ENCODE measurements around the gene B3GAT1. TPM values are rescaled to one million over a fixed set of nuclear protein-coding genes. Genes with fewer than 3 reads are reported as not detected.
A peak's percentile ranks its signal among the peaks of the same experiment; 100 is the strongest.
"Not testable (repeated sequence)": the region's sequence is repeated elsewhere in the genome, so short reads cannot be mapped to it uniquely, and the experiment has no call there.

The B3GAT1 gene
- under 1 TPM; 0.26 to 0.93 (median 0.36) TPM for total RNA-seq

DNA sequence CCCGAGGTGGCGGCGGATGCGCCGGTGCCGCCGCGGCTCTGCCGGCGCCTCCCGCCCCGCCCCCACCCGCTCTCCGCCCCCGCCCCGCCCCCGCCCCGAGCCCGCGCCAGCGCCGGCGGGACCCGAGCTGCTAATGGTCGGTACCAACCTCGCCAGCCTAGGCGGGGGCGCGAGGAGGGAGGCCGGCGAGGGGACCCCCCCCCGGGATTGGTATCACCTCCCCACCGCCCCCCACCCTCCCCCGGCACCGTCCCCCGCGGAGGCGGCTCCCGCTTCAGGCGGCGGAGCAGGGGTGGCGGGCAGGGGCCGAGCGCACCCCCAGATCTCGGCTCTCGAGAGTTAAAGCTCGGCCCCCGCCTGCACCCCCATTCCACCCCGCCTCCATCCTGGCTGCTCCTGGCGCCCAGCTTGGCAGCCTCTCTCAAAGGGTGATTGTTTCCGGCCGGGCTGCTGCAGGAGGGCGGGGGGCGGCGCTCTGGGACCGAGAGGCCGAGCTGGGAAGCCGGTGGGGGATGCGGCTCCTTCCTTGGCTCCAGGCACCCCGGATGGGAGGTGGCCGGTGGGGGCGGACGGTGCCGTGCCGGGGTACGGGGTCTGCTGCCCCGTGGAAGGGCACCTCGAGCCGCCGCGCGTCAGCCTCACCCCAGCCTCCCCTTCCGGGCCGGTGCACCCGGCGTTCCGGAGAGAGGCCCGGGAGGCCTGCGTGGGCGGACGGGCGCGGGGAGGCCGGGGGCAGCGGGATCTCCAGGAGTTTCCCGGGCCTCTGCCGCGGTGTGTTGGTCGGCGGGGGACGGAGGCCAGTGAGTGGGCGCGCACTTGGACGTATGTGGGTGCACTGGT is at the start of gene B3GAT1:
B3GAT1 (minus strand) TSS at position 40 of the 840 bp plus-strand sequence. CDS start 24,583 bp downstream, outside the sequence.
- Histone ChIP-seq H3K27me3 (peaks cover 89% of the 10 kb centered on the region), H3K36me3 (no peaks in the 10 kb centered on the region), H3K27ac (no peak within 1 kb of the TSS), H3K4me3 (peak within 1 kb of the TSS; percentile 50), H3K9me3 (no peaks in the 10 kb centered on the region), H3K4me1 (peaks cover 17% of the 10 kb centered on the region)
- no peak for DNase-seq (ENCODE audit: low spot score in 2 of 2)
- no peak for TF ChIP-seq POLR2A (IDR thresholded peaks at IDR 0.05)
- no peak for TF ChIP-seq CTCF (IDR thresholded peaks at IDR 0.05)
- TF ChIP-seq POLR2AphosphoS5 (IDR thresholded peaks at IDR 0.05), result no peak
- no peak for TF ChIP-seq EP300 (IDR thresholded peaks at IDR 0.05)
- WGBS, result under 1% methylated on average over 28 of the region's 94 CpGs

DNA sequence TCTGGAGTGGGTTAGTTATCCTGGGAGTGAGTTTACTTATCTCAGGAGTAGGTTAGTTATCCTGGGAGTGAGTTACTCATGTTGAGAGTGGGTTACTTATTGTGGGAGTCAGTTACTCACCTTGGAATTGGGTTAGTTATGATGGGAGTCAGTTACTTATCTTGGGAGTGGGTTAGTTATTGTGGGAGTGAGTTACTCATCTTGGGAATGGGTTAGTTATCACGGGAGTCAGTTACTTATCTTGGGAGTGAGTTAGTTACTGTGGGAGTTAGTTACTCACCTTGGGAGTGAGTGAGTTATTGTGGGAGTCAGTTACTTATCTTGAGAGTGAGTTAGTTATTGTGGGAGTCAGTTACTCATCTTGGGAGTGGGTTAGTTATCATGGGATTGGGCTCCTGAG is 49.6 kb upstream of the B3GAT1 start:
- 69% methylated on average over 1 of the region's 1 CpG for WGBS
- peaks cover 6% of the 10 kb centered on the region for H3K9me3 ChIP-seq
- H3K27me3 ChIP-seq, result peaks cover 30% of the 10 kb centered on the region
- no peak overlapping the region for H3K27ac ChIP-seq
- H3K4me3 ChIP-seq, result no peak overlapping the region
- H3K4me1 ChIP-seq, result peaks cover 4% of the 10 kb centered on the region
- no peaks in the 10 kb centered on the region for H3K36me3 ChIP-seq
- no peak for DNase-seq (ENCODE audit: low spot score in 2 of 2)
- TF ChIP-seq CTCF (IDR thresholded peaks at IDR 0.05), result no peak
- TF ChIP-seq POLR2AphosphoS5 (IDR thresholded peaks at IDR 0.05), result no peak
- TF ChIP-seq EP300 (IDR thresholded peaks at IDR 0.05), result no peak
- TF ChIP-seq POLR2A (IDR thresholded peaks at IDR 0.05), result no peak

DNA sequence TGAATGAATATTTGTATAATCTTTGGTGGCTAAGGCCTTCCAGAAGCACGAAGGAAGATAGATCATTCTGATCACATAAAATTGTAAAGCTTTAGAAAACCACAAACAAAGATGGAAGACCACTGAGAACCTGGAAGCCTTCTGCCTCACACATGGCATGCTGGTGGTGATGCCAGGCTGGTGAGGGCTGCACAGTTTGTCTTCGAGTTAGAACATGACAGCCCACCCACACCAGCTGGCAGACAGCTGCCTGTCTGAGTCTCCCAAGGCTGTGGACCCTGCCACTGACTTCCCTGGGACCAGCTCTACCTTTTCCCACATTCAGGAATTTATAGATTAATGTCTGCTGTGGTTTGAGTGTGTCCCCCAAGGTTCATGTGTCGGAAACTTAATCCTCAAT is 48.8 kb upstream of the B3GAT1 start:
- H3K27me3 ChIP-seq, result peaks cover 23% of the 10 kb centered on the region
- no peak overlapping the region for H3K4me3 ChIP-seq
- H3K4me1 ChIP-seq, result no peaks in the 10 kb centered on the region
- 69% methylated on average over 3 of the region's 3 CpGs for WGBS
- H3K9me3 ChIP-seq, result peaks cover 10% of the 10 kb centered on the region
- no peaks in the 10 kb centered on the region for H3K36me3 ChIP-seq
- H3K27ac ChIP-seq, result no peak overlapping the region
- no peak for DNase-seq (ENCODE audit: low spot score in 2 of 2)
- TF ChIP-seq POLR2A (IDR thresholded peaks at IDR 0.05) (no peak), CTCF (IDR thresholded peaks at IDR 0.05) (no peak), POLR2AphosphoS5 (IDR thresholded peaks at IDR 0.05) (no peak)

DNA sequence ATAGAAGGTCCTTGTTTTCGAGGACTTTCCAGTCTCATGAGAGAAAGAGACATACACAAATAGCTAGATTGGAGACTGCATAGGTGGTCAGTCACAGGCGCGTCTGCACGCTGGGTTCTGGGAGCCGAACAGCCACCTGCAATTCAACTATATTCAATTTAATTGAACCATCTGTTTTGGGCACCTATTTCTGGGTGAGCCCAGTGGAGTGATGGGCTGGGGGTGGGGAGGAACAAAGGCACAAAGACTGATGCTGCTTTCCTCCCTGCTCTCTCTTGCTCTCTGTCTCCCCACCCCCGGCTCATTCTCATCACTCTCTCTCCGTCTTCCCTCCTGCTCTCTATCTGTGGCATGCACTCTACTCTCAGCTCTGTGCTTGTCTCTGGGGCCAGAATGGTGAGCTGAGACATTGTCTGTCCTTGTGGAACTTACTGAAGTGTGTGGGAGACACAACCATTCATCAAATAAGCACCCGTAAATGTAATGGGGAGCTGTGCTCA is 48.1 kb upstream of the B3GAT1 start:
- no peaks in the 10 kb centered on the region for H3K4me1 ChIP-seq
- H3K27me3 ChIP-seq, result peaks cover 17% of the 10 kb centered on the region
- H3K4me3 ChIP-seq, result no peak overlapping the region
- TF ChIP-seq EP300 (IDR thresholded peaks at IDR 0.05) (no peak), POLR2AphosphoS5 (IDR thresholded peaks at IDR 0.05) (no peak), POLR2A (IDR thresholded peaks at IDR 0.05) (no peak), CTCF (IDR thresholded peaks at IDR 0.05) (no peak)
- no peak for DNase-seq (ENCODE audit: low spot score in 2 of 2)
- peaks cover 10% of the 10 kb centered on the region for H3K9me3 ChIP-seq
- WGBS, result 71% methylated on average over 7 of the region's 8 CpGs
- no peak overlapping the region for H3K27ac ChIP-seq
- no peaks in the 10 kb centered on the region for H3K36me3 ChIP-seq

DNA sequence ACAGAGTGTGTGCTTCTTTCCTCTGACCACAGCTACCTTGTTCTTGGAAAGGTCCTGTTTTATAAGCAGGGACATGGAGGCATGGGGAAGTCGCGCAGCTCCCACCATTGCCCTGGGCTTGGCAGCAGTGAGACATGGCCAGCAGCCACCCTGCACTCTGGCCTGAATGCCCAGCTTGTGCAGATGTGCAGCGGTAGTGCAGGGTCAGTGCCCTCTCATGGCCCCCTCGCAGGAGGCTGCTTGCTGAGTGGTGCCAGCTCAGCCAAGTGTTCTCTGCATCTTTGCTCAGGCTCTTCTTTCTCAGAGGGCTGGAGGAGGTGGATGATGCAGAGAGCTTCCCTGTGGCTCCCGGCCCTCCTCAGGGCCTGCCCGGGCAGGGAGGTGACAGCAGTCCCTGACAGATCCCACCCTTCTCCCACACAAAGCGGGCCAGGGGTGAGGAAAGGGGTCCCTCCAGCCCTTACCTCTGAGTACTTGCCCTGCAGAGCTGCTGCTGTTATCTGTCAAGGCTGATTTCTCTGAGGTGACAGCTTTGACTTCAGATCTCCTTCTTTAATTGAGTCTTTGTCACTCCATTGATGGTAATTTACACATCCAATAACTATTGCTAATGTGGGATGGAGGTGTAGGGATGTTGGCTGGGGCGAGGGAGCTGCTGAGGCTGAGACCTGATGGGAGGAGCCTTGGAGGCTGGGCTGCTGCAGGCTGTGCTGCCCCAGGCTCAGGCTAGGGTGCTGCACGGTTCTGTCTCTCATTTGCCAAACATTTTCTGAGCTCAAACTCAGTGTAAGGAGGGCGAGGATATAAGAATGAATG is 47.4 kb upstream of the B3GAT1 start:
- Histone ChIP-seq H3K4me3 (no peak overlapping the region), H3K36me3 (no peaks in the 10 kb centered on the region), H3K4me1 (no peaks in the 10 kb centered on the region), H3K27ac (no peak overlapping the region), H3K9me3 (peaks cover 10% of the 10 kb centered on the region), H3K27me3 (peaks cover 11% of the 10 kb centered on the region)
- DNase-seq (ENCODE audit: low spot score in 2 of 2), result no peak
- no peak for TF ChIP-seq POLR2AphosphoS5 (IDR thresholded peaks at IDR 0.05)
- WGBS, result 30% methylated on average over 3 of the region's 10 CpGs

GRCh38 chr11:134457411-134458007 is 45.5 kb upstream of the B3GAT1 start:
- WGBS, result 90% methylated on average over 2 of the region's 2 CpGs

More at GRCh38 chr11:134457411-134458007, 45.5 kb upstream of the B3GAT1 start:
- H3K27ac ChIP-seq; H3K27me3 ChIP-seq; H3K9me3 ChIP-seq; H3K4me3 ChIP-seq; H3K4me1 ChIP-seq; H3K36me3 ChIP-seq; DNase-seq (ENCODE audit: low spot score in 2 of 2): not testable (repeated sequence)
